ENCODE measurements around the gene CCDC71.

- TF ChIP-seq CTCF (IDR thresholded peaks at IDR 0.05; ENCODE audit: poor library complexity) (peak; percentile 97), EZH2 (IDR thresholded peaks at IDR 0.05; ENCODE audit: borderline replicate concordance) (no peak)
These were observed 5.1 kb upstream of the CCDC71 start, which contains the start of gene KLHDC8B for GRCh38 chr3:49171119-49171774.

Measured in hepatocyte (in vitro differentiated cells).